Activated CD4-positive, alpha-beta memory T cell treated with anti-CD3 and anti-CD28 coated beads for 36 hours (primary cell): Measurements from ENCODE around the gene CD151. TPM values are rescaled to one million over a fixed set of nuclear protein-coding genes. Genes with fewer than 3 reads are reported as not detected.

Experiments
- CTCF ChIA-PET: fragments of 350-600 bp; sonication (Branson Sonifier 250); formaldehyde crosslinking; loops from one replicate; lab custom pipeline; 2021; ENCODE audit warnings: antibody characterized with exemption, inconsistent platforms; lab: Charles Lee
- POLR2A ChIA-PET: fragments of 350-600 bp; sonication (Branson Sonifier 250); formaldehyde crosslinking; loops from one replicate; lab custom pipeline; 2021; ENCODE audit warnings: antibody characterized with exemption; lab: Charles Lee
- DNase-seq: peaks from one replicate; pipeline ENCODE4 v3.0.0-alpha.2; 2020
- H3K27ac Mint-ChIP-seq: one replicate; pipeline ENCODE4 v1.8.0; 2021; ENCODE audit warnings: mixed read lengths
- H3K27me3 Mint-ChIP-seq: one replicate; pipeline ENCODE4 v1.8.0; 2021; ENCODE audit warnings: mixed read lengths
- H3K36me3 Mint-ChIP-seq: one replicate; pipeline ENCODE4 v1.8.0; 2021; ENCODE audit warnings: mixed read lengths
- H3K4me1 Mint-ChIP-seq: one replicate; pipeline ENCODE4 v1.8.0; 2021; ENCODE audit warnings: low read depth, mixed read lengths
- H3K4me3 Mint-ChIP-seq: one replicate; pipeline ENCODE4 v1.8.0; 2021; ENCODE audit warnings: mild to moderate bottlenecking, mixed read lengths
- H3K9me3 Mint-ChIP-seq: one replicate; pipeline ENCODE4 v1.8.0; 2021; ENCODE audit warnings: mixed read lengths
- intact Hi-C: fragments of 100-400 bp; cut with micrococcal nuclease; formaldehyde crosslinking; loops from one replicate; pipeline ENCODE4 v1.15.1; 2023
- total RNA-seq, 2 experiments: library from RNA; stranded (reverse); gene quantifications; one replicate each; pipeline ENCODE4 v1.2.3, GENCODE V29; 2021

The CD151 gene
- total RNA-seq, 2 experiments from 2014 or later = 40.2 to 40.9 TPM

GRCh38 chr11:809287-810039 lies 23.3 kb upstream of the CD151 start, which contains the start of gene RPLP2:
Gene RPLP2 (plus strand): TSS chr11:809967. CDS start chr11:810235, 268 bp downstream.
- ChIA-PET CTCF (interaction anchor here (0.9 to 1.5 kb wide), 3 partner anchors 11 to 20 kb away, joined by 3 to 7 read pairs (median 4); no protein-coding TSS in a partner anchor), POLR2A (interaction anchor here (0.9 to 2.2 kb wide), 8 partner anchors 9 to 233 kb away, joined by 3 to 14 read pairs (median 4); partner anchors contain the start of genes CEND1, PHRF1, PNPLA2 and POLR2L)
- H3K9me3 Mint-ChIP-seq = no peaks in the 10 kb centered on the region
- H3K27ac Mint-ChIP-seq = peak within 1 kb of the TSS; percentile 99
- H3K4me3 Mint-ChIP-seq = peak within 1 kb of the TSS; percentile 92
- H3K4me1 Mint-ChIP-seq = peaks cover 30% of the 10 kb centered on the region
- peak; percentile 99 for DNase-seq
- no peaks in the 10 kb centered on the region for H3K27me3 Mint-ChIP-seq
- intact Hi-C loops = loop anchor here (1.0 kb wide), 2 partner anchors 10 to 13 kb away; no protein-coding TSS in a partner anchor
- peaks cover 33% of the 10 kb centered on the region for H3K36me3 Mint-ChIP-seq

DNA sequence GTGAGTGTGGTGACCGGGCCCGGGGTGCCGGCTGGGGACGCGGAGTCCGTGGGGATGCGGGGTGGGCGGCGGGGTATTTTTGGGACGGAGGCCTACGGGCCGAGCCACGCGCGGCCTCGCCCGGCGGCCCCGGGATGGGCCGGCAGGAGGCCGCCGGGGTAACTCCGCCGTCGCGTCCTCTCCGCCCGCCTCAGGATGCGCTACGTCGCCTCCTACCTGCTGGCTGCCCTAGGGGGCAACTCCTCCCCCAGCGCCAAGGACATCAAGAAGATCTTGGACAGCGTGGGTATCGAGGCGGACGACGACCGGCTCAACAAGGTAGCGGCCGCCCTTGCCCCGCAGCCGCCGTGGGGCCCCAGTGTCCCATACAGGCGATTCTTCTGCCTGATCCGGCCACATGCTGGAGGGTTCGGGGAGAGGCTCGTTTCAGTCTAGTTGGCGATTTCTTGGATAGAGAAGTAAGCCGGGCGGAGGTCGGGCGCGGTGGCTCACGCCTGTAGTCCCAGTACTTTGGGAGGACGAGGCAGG lies 22.6 kb upstream of the CD151 start:
- ChIA-PET CTCF (no interaction called here), POLR2A (interaction anchor here (0.6 to 2.2 kb wide), 9 partner anchors 9 to 54 kb away, joined by 3 to 14 read pairs (median 5); partner anchors contain the start of genes PNPLA2, POLR2L and TSPAN4)
- Mint-ChIP-seq H3K27me3 (no peaks in the 10 kb centered on the region), H3K4me1 (peaks cover 29% of the 10 kb centered on the region), H3K27ac (peak overlapping the region; percentile 99), H3K36me3 (peaks cover 33% of the 10 kb centered on the region), H3K4me3 (peak overlapping the region; percentile 92), H3K9me3 (no peaks in the 10 kb centered on the region)
- intact Hi-C loops = no loop called here
- DNase-seq = peak; percentile 34

DNA sequence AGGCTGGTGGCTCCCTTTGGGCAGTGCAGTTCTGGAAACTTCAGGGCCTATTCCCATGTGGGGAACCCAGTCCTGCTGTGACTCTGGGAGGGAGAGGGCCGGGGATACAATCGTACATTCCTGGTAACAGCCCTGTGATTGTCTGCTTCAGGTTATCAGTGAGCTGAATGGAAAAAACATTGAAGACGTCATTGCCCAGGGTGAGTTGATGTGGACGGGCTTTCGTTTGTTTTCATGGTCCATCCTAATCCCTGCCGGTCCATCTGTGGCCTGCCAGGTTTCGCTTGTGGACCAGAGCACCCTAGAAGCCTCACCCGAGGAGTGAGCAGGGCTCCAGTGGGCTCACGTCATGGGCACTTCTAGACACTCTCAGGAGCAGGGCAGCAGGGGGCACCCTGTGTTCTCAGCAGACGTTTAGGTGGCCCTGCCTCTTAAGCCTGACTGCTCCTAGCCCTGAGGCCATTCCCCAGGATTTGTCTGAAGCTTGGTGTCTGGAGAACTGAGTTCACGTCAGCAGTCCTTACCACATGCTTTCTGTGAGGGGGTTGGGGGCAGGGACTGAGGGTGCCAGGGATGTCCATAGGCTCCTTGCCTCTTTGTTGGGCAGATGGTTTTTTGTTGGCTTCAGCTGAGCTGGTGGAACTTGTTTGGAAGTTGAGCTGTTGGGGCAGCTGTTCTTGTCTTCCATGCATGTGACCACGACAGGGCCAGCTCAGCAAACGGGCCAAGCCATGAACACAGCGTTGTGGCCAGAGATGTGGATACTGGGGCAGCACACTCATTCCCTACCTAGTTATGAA lies 21.1 kb upstream of the CD151 start:
- DNase-seq = no peak
- intact Hi-C loops = no loop called here
- H3K27ac Mint-ChIP-seq = peak overlapping the region; percentile 77
- CTCF ChIA-PET = interaction anchor here (0.6 kb wide), 1 partner anchor 208 kb away, joined by 4 read pairs; no protein-coding TSS in a partner anchor
- H3K9me3 Mint-ChIP-seq = no peaks in the 10 kb centered on the region
- peak overlapping the region; percentile 92 for H3K4me3 Mint-ChIP-seq
- H3K4me1 Mint-ChIP-seq = peaks cover 27% of the 10 kb centered on the region
- POLR2A ChIA-PET = interaction anchor here (0.6 to 1.7 kb wide), 5 partner anchors 8 to 31 kb away, joined by 3 to 5 read pairs (median 3); partner anchors contain the start of gene TSPAN4
- H3K27me3 Mint-ChIP-seq = no peaks in the 10 kb centered on the region
- peaks cover 36% of the 10 kb centered on the region for H3K36me3 Mint-ChIP-seq

- Mint-ChIP-seq H3K4me3 (peak overlapping the region; percentile 92), H3K27me3 (no peaks in the 10 kb centered on the region), H3K4me1 (peaks cover 27% of the 10 kb centered on the region), H3K27ac (peak overlapping the region; percentile 77), H3K9me3 (no peaks in the 10 kb centered on the region), H3K36me3 (peaks cover 36% of the 10 kb centered on the region)
- ChIA-PET POLR2A (interaction anchor here (0.8 to 1.7 kb wide), 4 partner anchors 10 to 28 kb away, joined by 3 to 5 read pairs (median 4); no protein-coding TSS in a partner anchor), CTCF (no interaction called here)
- intact Hi-C loops = no loop called here
- no peak for DNase-seq
These were observed 20.4 kb upstream of the CD151 start for GRCh38 chr11:812390-812789.

GRCh38 chr11:813072-813455 lies 19.7 kb upstream of the CD151 start:
- H3K4me1 Mint-ChIP-seq = peaks cover 23% of the 10 kb centered on the region
- no peak for DNase-seq
- no peak overlapping the region for H3K4me3 Mint-ChIP-seq
- H3K36me3 Mint-ChIP-seq = peaks cover 33% of the 10 kb centered on the region
- CTCF ChIA-PET = no interaction called here
- intact Hi-C loops = no loop called here
- H3K27me3 Mint-ChIP-seq = no peaks in the 10 kb centered on the region
- no peak overlapping the region for H3K27ac Mint-ChIP-seq
- POLR2A ChIA-PET = interaction anchor here (0.8 to 1.7 kb wide), 2 partner anchors 11 to 28 kb away, joined by 3 read pairs; no protein-coding TSS in a partner anchor
- H3K9me3 Mint-ChIP-seq = no peaks in the 10 kb centered on the region

- Mint-ChIP-seq H3K9me3 (no peaks in the 10 kb centered on the region), H3K36me3 (peaks cover 33% of the 10 kb centered on the region), H3K4me1 (peaks cover 25% of the 10 kb centered on the region), H3K27ac (no peak overlapping the region), H3K27me3 (no peaks in the 10 kb centered on the region), H3K4me3 (no peak overlapping the region)
- ChIA-PET POLR2A (interaction anchor here (1.7 kb wide), 1 partner anchor 11 kb away, joined by 3 read pairs; no protein-coding TSS in a partner anchor), CTCF (no interaction called here)
- intact Hi-C loops = no loop called here
- no peak for DNase-seq
These were observed 19.2 kb upstream of the CD151 start for GRCh38 chr11:813456-814096.

GRCh38 chr11:815675-816432 lies 16.9 kb upstream of the CD151 start:
- DNase-seq = no peak
- H3K27me3 Mint-ChIP-seq = no peaks in the 10 kb centered on the region
- no peak overlapping the region for H3K27ac Mint-ChIP-seq
- H3K36me3 Mint-ChIP-seq = peaks cover 26% of the 10 kb centered on the region
- intact Hi-C loops = no loop called here
- no peak overlapping the region for H3K4me3 Mint-ChIP-seq
- POLR2A ChIA-PET = no interaction called here
- CTCF ChIA-PET = no interaction called here
- H3K4me1 Mint-ChIP-seq = peaks cover 30% of the 10 kb centered on the region
- H3K9me3 Mint-ChIP-seq = no peaks in the 10 kb centered on the region

DNA sequence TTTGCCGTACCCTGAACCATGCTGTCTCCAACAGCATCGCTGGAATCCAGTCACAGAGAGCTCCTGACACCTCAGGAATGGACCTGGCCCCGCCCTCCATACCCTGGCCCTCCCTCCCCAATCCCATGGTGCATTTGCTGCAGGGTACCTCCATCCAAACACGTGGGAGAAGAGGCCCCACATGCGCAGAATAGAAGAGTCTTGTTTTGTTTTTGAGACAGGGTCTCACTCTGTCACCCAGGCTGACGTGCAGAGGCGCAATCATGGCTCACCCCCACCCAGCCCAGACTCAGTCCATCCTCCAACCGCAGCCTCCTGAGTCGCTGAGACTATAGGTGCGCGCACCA lies 16.3 kb upstream of the CD151 start:
- CTCF ChIA-PET = no interaction called here

DNA sequence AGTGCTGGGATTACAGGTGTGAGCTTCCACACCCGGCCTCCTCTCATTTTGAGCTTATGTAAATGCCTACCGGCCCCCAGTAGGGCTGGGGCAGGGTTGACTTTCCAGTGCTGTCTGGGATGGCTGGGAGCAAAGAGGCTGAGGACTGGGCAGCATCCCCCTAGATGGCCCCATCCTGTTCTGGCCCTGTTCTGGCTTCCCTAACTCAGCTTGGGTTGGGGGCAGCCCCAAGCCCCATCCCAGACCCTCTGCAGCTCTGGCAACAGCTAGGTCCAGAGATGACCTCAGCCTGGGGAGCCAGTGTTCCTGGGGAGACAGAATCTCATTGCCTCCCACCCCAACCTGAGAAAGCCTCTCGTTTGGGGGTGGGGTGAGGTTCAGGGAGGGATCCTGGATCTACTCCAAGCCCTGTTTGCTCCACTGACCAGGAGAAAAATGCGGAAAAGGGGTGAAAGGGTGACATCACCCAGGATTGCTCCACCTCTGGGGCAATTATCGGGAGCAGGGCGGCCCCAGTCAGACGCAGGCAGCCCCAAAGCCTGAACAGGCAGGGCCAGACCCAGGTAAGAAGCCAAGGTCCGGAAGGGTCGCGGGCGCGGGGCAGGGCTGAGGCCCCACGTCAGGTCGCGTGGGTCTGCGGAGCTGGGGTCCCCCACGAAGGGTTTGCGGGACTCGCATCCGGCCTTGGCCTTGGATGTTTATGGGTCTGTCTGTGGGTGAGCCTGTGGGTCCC lies 14.2 kb upstream of the CD151 start, which contains the start of gene PNPLA2:
TSS of gene PNPLA2 (plus strand) at position 519 of the 733 bp plus-strand sequence. CDS start 805 bp downstream, outside the sequence.
- no peaks in the 10 kb centered on the region for H3K9me3 Mint-ChIP-seq
- peaks cover 8% of the 10 kb centered on the region for H3K36me3 Mint-ChIP-seq
- no peak for DNase-seq
- peak within 1 kb of the TSS; percentile 79 for H3K4me3 Mint-ChIP-seq
- CTCF ChIA-PET = interaction anchor here (0.6 to 1.0 kb wide), 4 partner anchors 10 to 107 kb away, joined by 3 to 4 read pairs (median 3); partner anchors contain the start of gene PIDD1
- H3K27ac Mint-ChIP-seq = peak within 1 kb of the TSS; percentile 58
- intact Hi-C loops = loop anchor here (1.0 kb wide), 1 partner anchor 9 kb away; the partner anchor contains the start of gene RPLP2
- POLR2A ChIA-PET = interaction anchor here (1.0 to 2.6 kb wide), 5 partner anchors 8 to 56 kb away, joined by 3 to 14 read pairs (median 5); partner anchors contain the start of genes CD151 and RPLP2
- peaks cover 14% of the 10 kb centered on the region for H3K4me1 Mint-ChIP-seq
- H3K27me3 Mint-ChIP-seq = no peaks in the 10 kb centered on the region

More for the DNA sequence above, 16.3 kb upstream of the CD151 start:
- Mint-ChIP-seq H3K4me1 (peaks cover 28% of the 10 kb centered on the region), H3K27me3 (no peaks in the 10 kb centered on the region), H3K4me3 (no peak overlapping the region), H3K9me3 (no peaks in the 10 kb centered on the region), H3K36me3 (peaks cover 20% of the 10 kb centered on the region), H3K27ac (no peak overlapping the region)
- intact Hi-C loops = no loop called here
- DNase-seq = no peak
- POLR2A ChIA-PET = no interaction called here
